Esophagus muscularis mucosa (tissue), 4 donors: Measurements from ENCODE around the gene ASTN2.

ENCODE experiments used
- CTCF ChIP-seq, 3 experiments: fragments of 200-600 bp in 2 of 3; fragments of 450-650 bp in 1 of 3; sonication (generic) in 2 of 3; IDR thresholded peaks; one replicate each; pipeline ENCODE4 v1.5.1; 2017 to 2019; ENCODE audit warnings: antibody characterized with exemption in 3 of 3, mild to moderate bottlenecking in 2 of 3, moderate library complexity in 1 of 3
- EP300 ChIP-seq: sonication (generic); formaldehyde crosslinking; IDR thresholded peaks from one replicate; pipeline ENCODE4 v1.6.1; 2017; ENCODE audit warnings: antibody characterized with exemption
- POLR2A ChIP-seq: fragments of 450-650 bp; IDR thresholded peaks from one replicate; pipeline ENCODE4 v1.6.1; 2017; ENCODE audit warnings: antibody characterized with exemption, moderate library complexity, mild to moderate bottlenecking, low read depth
- POLR2AphosphoS5 ChIP-seq, 2 donors: sonication (generic); formaldehyde crosslinking; IDR thresholded peaks; one replicate each; pipeline ENCODE4 v1.6.1; 2017; ENCODE audit warnings: antibody characterized with exemption in 2 of 2

- TF ChIP-seq CTCF (IDR thresholded peaks at IDR 0.05) (no peak), EP300 (no peak), POLR2A (no peak), POLR2AphosphoS5 (IDR thresholded peaks at IDR 0.05) (no peak)
Measured at GRCh38 chr9:116524778-116525470, 889.9 kb downstream of the ASTN2 start.
